HL-60 (cell line): ENCODE data around the gene DET1.

Experiments used
- POLR2AphosphoS5 ChIP-seq: IDR thresholded peaks from 2 replicates; pipeline ENCODE4 v1.6.1; 2012; ENCODE audit warnings: low read depth
- SPI1 ChIP-seq: IDR thresholded peaks from 2 replicates; pipeline ENCODE4 v1.6.1; 2012; ENCODE audit warnings: low read depth, mild to moderate bottlenecking, borderline replicate concordance
- TF ChIP-seq, protein P1 (sequence below): IDR thresholded peaks from one replicate; pipeline ENCODE4 v1.5.1; 2011; ENCODE audit warnings: low read length, control low read depth, inconsistent platforms; ENCODE audit not compliant: insufficient read depth
- TF ChIP-seq, protein P2 (sequence below): IDR thresholded peaks from 2 replicates; pipeline ENCODE4 v1.6.1; 2012; ENCODE audit warnings: low read depth; ENCODE audit not compliant: insufficient replicate concordance

DNA sequence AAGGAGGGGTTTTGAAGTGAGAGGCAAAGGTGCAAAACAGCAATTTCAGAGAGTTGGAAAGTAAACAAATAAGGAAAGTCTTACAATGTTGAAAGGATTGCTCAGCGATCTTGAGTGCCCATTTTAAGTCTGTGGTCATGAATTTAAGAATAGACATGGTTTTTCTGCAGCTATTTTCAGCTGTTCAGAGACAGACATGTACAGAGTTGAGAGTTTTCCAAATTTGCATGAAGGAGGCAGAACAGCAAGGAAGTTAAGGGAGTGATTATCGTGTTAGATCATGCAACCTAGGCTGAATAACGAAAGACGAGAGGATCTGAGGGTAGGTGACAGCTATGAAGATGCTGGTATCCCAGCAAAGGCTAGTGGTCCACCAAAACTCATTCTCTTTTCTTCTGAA lies 37.2 kb downstream of the DET1 start:
- TF ChIP-seq, protein P1, sequence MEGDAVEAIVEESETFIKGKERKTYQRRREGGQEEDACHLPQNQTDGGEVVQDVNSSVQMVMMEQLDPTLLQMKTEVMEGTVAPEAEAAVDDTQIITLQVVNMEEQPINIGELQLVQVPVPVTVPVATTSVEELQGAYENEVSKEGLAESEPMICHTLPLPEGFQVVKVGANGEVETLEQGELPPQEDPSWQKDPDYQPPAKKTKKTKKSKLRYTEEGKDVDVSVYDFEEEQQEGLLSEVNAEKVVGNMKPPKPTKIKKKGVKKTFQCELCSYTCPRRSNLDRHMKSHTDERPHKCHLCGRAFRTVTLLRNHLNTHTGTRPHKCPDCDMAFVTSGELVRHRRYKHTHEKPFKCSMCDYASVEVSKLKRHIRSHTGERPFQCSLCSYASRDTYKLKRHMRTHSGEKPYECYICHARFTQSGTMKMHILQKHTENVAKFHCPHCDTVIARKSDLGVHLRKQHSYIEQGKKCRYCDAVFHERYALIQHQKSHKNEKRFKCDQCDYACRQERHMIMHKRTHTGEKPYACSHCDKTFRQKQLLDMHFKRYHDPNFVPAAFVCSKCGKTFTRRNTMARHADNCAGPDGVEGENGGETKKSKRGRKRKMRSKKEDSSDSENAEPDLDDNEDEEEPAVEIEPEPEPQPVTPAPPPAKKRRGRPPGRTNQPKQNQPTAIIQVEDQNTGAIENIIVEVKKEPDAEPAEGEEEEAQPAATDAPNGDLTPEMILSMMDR, result no peak
- TF ChIP-seq SPI1 (no peak), POLR2AphosphoS5 (no peak)
- TF ChIP-seq, protein P2, sequence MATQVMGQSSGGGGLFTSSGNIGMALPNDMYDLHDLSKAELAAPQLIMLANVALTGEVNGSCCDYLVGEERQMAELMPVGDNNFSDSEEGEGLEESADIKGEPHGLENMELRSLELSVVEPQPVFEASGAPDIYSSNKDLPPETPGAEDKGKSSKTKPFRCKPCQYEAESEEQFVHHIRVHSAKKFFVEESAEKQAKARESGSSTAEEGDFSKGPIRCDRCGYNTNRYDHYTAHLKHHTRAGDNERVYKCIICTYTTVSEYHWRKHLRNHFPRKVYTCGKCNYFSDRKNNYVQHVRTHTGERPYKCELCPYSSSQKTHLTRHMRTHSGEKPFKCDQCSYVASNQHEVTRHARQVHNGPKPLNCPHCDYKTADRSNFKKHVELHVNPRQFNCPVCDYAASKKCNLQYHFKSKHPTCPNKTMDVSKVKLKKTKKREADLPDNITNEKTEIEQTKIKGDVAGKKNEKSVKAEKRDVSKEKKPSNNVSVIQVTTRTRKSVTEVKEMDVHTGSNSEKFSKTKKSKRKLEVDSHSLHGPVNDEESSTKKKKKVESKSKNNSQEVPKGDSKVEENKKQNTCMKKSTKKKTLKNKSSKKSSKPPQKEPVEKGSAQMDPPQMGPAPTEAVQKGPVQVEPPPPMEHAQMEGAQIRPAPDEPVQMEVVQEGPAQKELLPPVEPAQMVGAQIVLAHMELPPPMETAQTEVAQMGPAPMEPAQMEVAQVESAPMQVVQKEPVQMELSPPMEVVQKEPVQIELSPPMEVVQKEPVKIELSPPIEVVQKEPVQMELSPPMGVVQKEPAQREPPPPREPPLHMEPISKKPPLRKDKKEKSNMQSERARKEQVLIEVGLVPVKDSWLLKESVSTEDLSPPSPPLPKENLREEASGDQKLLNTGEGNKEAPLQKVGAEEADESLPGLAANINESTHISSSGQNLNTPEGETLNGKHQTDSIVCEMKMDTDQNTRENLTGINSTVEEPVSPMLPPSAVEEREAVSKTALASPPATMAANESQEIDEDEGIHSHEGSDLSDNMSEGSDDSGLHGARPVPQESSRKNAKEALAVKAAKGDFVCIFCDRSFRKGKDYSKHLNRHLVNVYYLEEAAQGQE, result no peak
